Nephron progenitor cell (in vitro differentiated cells): Measurements from ENCODE around the gene ARF3.

Experiments
- DNase-seq: peaks from one replicate; pipeline ENCODE4 v3.0.0; 2021
- H3K27ac Mint-ChIP-seq: 2 replicates; pipeline ENCODE4 v1.8.0; 2021; ENCODE audit warnings: mild to moderate bottlenecking, moderate library complexity, mixed read lengths
- H3K27me3 Mint-ChIP-seq: 2 replicates; pipeline ENCODE4 v1.8.0; 2021; ENCODE audit warnings: mild to moderate bottlenecking, low read depth, mixed read lengths; ENCODE audit not compliant: poor library complexity
- H3K36me3 Mint-ChIP-seq: 2 replicates; pipeline ENCODE4 v1.8.0; 2021; ENCODE audit warnings: low read depth, mixed read lengths
- H3K4me1 Mint-ChIP-seq: 2 replicates; pipeline ENCODE4 v1.8.0; 2021; ENCODE audit warnings: mixed read lengths
- H3K4me3 Mint-ChIP-seq: 2 replicates; pipeline ENCODE4 v1.8.0; 2021; ENCODE audit warnings: mild to moderate bottlenecking, moderate library complexity, mixed read lengths
- H3K9me3 Mint-ChIP-seq: 2 replicates; pipeline ENCODE4 v1.8.0; 2021; ENCODE audit warnings: mild to moderate bottlenecking, moderate library complexity, mixed read lengths
- CTCF ChIP-seq: fragments of 200-600 bp; sonication (generic); IDR thresholded peaks from 2 replicates; pipeline ENCODE4 v1.5.0; 2021; ENCODE audit warnings: antibody characterized with exemption

The ARF3 gene

GRCh38 chr12:48930475-48930874, 26.8 kb downstream of the ARF3 start:
- Mint-ChIP-seq H3K36me3 (peaks cover 62% of the 10 kb centered on the region), H3K4me1 (peaks cover 12% of the 10 kb centered on the region), H3K4me3 (no peak overlapping the region), H3K27ac (no peak overlapping the region), H3K9me3 (no peaks in the 10 kb centered on the region), H3K27me3 (peaks cover 2% of the 10 kb centered on the region)
- no peak for DNase-seq
- no peak for TF ChIP-seq CTCF

GRCh38 chr12:48929551-48929950, 27.7 kb downstream of the ARF3 start:
- Mint-ChIP-seq H3K27ac (no peak overlapping the region), H3K4me3 (no peak overlapping the region), H3K9me3 (no peaks in the 10 kb centered on the region), H3K27me3 (peaks cover 5% of the 10 kb centered on the region), H3K4me1 (peaks cover 14% of the 10 kb centered on the region), H3K36me3 (peaks cover 55% of the 10 kb centered on the region)
- DNase-seq = no peak
- TF ChIP-seq CTCF = no peak

- no peak for DNase-seq
- no peaks in the 10 kb centered on the region for H3K9me3 Mint-ChIP-seq
- H3K27ac Mint-ChIP-seq = peak overlapping the region; percentile 55
- H3K4me3 Mint-ChIP-seq = peak overlapping the region; percentile 33
- H3K27me3 Mint-ChIP-seq = peaks cover 6% of the 10 kb centered on the region
- H3K36me3 Mint-ChIP-seq = peaks cover 59% of the 10 kb centered on the region
- peaks cover 14% of the 10 kb centered on the region for H3K4me1 Mint-ChIP-seq
- TF ChIP-seq CTCF = no peak
Measured at GRCh38 chr12:48927261-48927660, 30.0 kb downstream of the ARF3 start.

- Mint-ChIP-seq H3K27ac (no peak within 1 kb of the TSS), H3K9me3 (no peaks in the 10 kb centered on the region), H3K4me1 (peaks cover 11% of the 10 kb centered on the region), H3K27me3 (peaks cover 6% of the 10 kb centered on the region), H3K4me3 (peak within 1 kb of the TSS; percentile 82), H3K36me3 (peaks cover 65% of the 10 kb centered on the region)
- no peak for TF ChIP-seq CTCF
- peak; percentile 59 for DNase-seq
Measured at GRCh38 chr12:48925304-48926011, 31.8 kb downstream of the ARF3 start, which contains the start of gene FKBP11. Gene FKBP11 (minus strand): TSS chr12:48925492. CDS start chr12:48925428, 64 bp downstream.

GRCh38 chr12:48924617-48925303, 32.5 kb downstream of the ARF3 start:
- peaks cover 10% of the 10 kb centered on the region for H3K4me1 Mint-ChIP-seq
- DNase-seq = peak; percentile 61
- peak; percentile 51 for TF ChIP-seq CTCF
- peaks cover 58% of the 10 kb centered on the region for H3K36me3 Mint-ChIP-seq
- peak overlapping the region; percentile 82 for H3K4me3 Mint-ChIP-seq
- peaks cover 6% of the 10 kb centered on the region for H3K27me3 Mint-ChIP-seq
- H3K9me3 Mint-ChIP-seq = no peaks in the 10 kb centered on the region
- H3K27ac Mint-ChIP-seq = no peak overlapping the region
